OCI-LY7 (cell line): ENCODE results near the gene NDRG4. TPM values are rescaled to one million over a fixed set of nuclear protein-coding genes. Genes with fewer than 3 reads are reported as not detected.

Source experiments
- BruUV-seq: library from RNA; stranded (reverse); fragments of 400-500 nt; replicated peaks from 2 replicates; lab custom pipeline; 2021; lab: Mats Ljungman, UMichigan
- CTCF ChIA-PET: fragments of 300-600 bp; sonication (Branson Sonifier 250); formaldehyde crosslinking; loops from one replicate; lab custom pipeline; 2022; ENCODE audit warnings: antibody characterized with exemption; ENCODE audit not compliant: unreplicated experiment; lab: Charles Lee
- POLR2A ChIA-PET: fragments of 300-600 bp; sonication (Branson Sonifier 250); formaldehyde crosslinking; loops from one replicate; lab custom pipeline; 2022; ENCODE audit warnings: antibody characterized with exemption; lab: Charles Lee
- DNase-seq: peaks from one replicate; pipeline ENCODE4 v3.0.0-alpha.2; 2015; ENCODE audit warnings: low spot score
- H2AFZ ChIP-seq: fragments of 200-600 bp; sonication (generic), shearing (Covaris generic); 2 replicates; pipeline ENCODE4 v1.6.1; 2014; ENCODE audit warnings: mild to moderate bottlenecking, antibody characterized with exemption, low read length, moderate library complexity
- H3K27ac ChIP-seq: fragments of 200-600 bp; sonication (generic); 2 replicates; pipeline ENCODE4 v1.5.1; 2014; ENCODE audit warnings: mixed run types, low read depth, mild to moderate bottlenecking, moderate library complexity, low read length, inconsistent platforms; ENCODE audit not compliant: poor library complexity, severe bottlenecking
- H3K36me3 ChIP-seq: fragments of 200-600 bp; sonication (generic); 2 replicates; pipeline ENCODE4 v1.6.1; 2014; ENCODE audit warnings: mild to moderate bottlenecking, antibody characterized with exemption, low read length, moderate library complexity, mixed read lengths; ENCODE audit not compliant: insufficient read depth
- H3K4me1 ChIP-seq: fragments of 200-600 bp; sonication (generic); 2 replicates; pipeline ENCODE4 v1.5.1; 2014; ENCODE audit warnings: mild to moderate bottlenecking, low read length; ENCODE audit not compliant: insufficient read depth, poor library complexity, severe bottlenecking
- H3K4me2 ChIP-seq: fragments of 200-600 bp; sonication (generic); 2 replicates; pipeline ENCODE4 v1.6.1; 2014; ENCODE audit warnings: mild to moderate bottlenecking, low read length
- H3K4me3 ChIP-seq: fragments of 200-600 bp; sonication (generic); 2 replicates; pipeline ENCODE4 v1.5.1; 2014; ENCODE audit warnings: mild to moderate bottlenecking, low read depth, low read length; ENCODE audit not compliant: poor library complexity, severe bottlenecking
- H3K79me2 ChIP-seq: fragments of 200-600 bp; sonication (generic); 2 replicates; pipeline ENCODE4 v1.6.1; 2016; ENCODE audit warnings: low read depth, mild to moderate bottlenecking, low read length, moderate library complexity, mixed read lengths; ENCODE audit not compliant: insufficient read depth
- H3K9me2 ChIP-seq: fragments of 200-600 bp; sonication (generic); 2 replicates; pipeline ENCODE4 v1.6.1; 2016; ENCODE audit warnings: mild to moderate bottlenecking, low read length, mixed read lengths; ENCODE audit not compliant: insufficient read depth
- H3K9me3 ChIP-seq: fragments of 200-600 bp; sonication (generic); 2 replicates; pipeline ENCODE4 v1.6.1; 2014; ENCODE audit warnings: mild to moderate bottlenecking, mixed run types, low read length, mixed read lengths
- H4K20me1 ChIP-seq: fragments of 200-600 bp; sonication (generic); 2 replicates; pipeline ENCODE4 v1.6.1; 2014; ENCODE audit warnings: mild to moderate bottlenecking, antibody characterized with exemption, low read length, moderate library complexity, mixed read lengths; ENCODE audit not compliant: insufficient read depth
- EZH2phosphoT487 ChIP-seq: fragments of 200-600 bp; sonication (generic); IDR thresholded peaks from 2 replicates; pipeline ENCODE4 v1.6.1; 2018; ENCODE audit warnings: low read depth, borderline replicate concordance, mild to moderate bottlenecking, mixed run types, antibody characterized with exemption, low read length, moderate library complexity, mixed read lengths
- intact Hi-C: fragments of 100-400 bp; cut with micrococcal nuclease; formaldehyde crosslinking; loops from one replicate; pipeline ENCODE4 v1.10.0; 2022; ENCODE audit not compliant: unreplicated experiment
- total RNA-seq, 2 experiments: library from RNA; depleted of rRNA in 1 of 2; stranded (reverse); fragments of >200 nt in 1 of 2; shearing (Covaris generic) in 1 of 2; gene quantifications; 2 replicates each; pipeline ENCODE4 v1.2.3, GENCODE V29; 2014 to 2022
- TF ChIP-seq, protein P1 (sequence below): fragments of 200-600 bp; sonication (generic); conservative IDR thresholded peaks from 2 replicates; pipeline ENCODE4 v1.5.1; 2014; ENCODE audit warnings: mild to moderate bottlenecking, antibody characterized with exemption, low read length, moderate library complexity, mixed read lengths

The NDRG4 gene
- total RNA-seq, 2 experiments from 2014 or later, result 8.8 to 9.5 TPM

DNA sequence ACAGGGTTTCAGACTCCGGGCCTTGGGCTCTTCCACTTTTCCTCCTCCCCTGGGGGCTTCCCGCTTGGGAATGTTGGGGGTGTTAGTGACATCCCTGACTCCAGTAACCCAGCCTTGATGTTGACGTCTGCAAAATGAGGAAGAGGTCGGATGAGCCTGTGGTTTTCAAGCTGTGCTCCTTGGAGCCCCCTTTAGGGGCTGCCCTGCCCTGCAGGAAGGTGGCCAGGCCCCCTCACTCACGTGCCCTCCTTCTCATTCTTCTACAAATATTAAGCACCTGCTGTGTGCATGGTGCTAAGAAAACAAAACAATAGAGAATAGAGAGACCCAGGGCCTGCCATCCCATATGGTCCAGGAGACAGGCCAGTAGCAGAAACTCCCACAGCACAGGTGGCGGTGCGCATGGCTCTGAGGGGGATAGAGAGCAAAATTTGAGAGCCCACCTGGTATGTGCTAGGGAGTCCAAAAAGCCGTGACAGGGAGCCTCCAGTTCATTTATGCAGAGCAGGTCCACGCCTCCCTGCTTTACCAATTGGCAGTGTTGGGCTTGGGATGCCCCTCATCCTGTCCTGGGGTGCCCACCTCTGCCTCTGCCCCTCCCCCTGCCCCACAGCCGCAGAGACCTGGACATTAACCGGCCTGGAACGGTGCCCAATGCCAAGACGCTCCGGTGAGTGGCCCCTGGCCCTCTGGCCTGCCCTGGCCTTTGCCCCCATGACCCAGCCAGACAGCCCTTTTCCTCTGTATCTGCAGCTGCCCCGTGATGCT, 7.4 kb downstream of the NDRG4 start:
- DNase-seq, result no peak
- intact Hi-C loops, result no loop called here

DNA sequence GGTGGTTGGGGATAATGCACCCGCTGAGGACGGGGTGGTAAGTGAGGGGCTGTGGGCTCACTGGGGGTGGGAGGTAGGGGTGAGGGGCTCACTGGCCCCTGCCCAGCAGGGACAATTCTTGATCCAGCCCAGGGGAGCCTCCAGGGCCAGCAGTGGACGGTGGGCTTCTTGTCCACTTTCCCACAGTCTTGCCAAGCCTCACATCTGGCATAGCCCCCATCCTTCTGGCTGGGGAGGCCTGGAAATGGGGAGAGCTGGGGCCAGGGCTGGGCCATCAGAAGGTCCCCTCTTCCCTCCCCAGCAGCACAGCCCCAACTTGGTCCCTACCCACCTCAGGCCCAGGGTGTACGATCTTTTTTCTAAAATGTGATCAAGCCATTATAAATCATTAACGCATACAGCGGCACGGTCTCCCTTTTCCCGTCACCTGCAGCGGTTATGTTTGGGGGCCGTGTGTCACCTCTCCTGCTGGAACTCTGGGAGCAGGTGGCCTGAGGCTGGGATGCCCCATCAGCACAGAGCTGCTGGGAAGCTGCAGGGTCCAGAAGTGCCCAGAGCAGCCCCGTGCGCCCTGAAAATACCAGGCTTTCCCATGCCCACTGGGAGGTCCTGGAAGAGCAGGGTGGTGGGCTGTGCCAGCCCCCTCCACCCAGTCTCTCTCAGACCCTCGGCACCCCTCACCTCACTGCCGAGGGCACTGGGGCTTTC, 8.2 kb downstream of the NDRG4 start:
- Histone ChIP-seq H3K36me3 (peaks cover 12% of the 10 kb centered on the region; the same call in 1 of the 2 replicates), H3K9me3 (no peaks in the 10 kb centered on the region), H3K27ac (no peak overlapping the region), H3K79me2 (no peaks in the 10 kb centered on the region), H4K20me1 (no peaks in the 10 kb centered on the region), H3K9me2 (no peaks in the 10 kb centered on the region), H3K4me1 (no peaks in the 10 kb centered on the region), H2AFZ (no peak overlapping the region), H3K4me3 (no peak overlapping the region), H3K4me2 (no peak overlapping the region)
- TF ChIP-seq, protein P1, sequence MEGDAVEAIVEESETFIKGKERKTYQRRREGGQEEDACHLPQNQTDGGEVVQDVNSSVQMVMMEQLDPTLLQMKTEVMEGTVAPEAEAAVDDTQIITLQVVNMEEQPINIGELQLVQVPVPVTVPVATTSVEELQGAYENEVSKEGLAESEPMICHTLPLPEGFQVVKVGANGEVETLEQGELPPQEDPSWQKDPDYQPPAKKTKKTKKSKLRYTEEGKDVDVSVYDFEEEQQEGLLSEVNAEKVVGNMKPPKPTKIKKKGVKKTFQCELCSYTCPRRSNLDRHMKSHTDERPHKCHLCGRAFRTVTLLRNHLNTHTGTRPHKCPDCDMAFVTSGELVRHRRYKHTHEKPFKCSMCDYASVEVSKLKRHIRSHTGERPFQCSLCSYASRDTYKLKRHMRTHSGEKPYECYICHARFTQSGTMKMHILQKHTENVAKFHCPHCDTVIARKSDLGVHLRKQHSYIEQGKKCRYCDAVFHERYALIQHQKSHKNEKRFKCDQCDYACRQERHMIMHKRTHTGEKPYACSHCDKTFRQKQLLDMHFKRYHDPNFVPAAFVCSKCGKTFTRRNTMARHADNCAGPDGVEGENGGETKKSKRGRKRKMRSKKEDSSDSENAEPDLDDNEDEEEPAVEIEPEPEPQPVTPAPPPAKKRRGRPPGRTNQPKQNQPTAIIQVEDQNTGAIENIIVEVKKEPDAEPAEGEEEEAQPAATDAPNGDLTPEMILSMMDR, result no peak
- TF ChIP-seq EZH2phosphoT487, result no peak
- ChIA-PET POLR2A (interaction anchor here (0.6 kb wide), 1 partner anchor 203 kb away, joined by 4 read pairs; no protein-coding TSS in a partner anchor), CTCF (no interaction called here)
- BruUV-seq, result no TSS peak
- intact Hi-C loops, result no loop called here
- no peak for DNase-seq

More for the DNA sequence above, 7.4 kb downstream of the NDRG4 start:
- no peaks in the 10 kb centered on the region for H3K9me3 ChIP-seq
- H3K9me2 ChIP-seq, result no peaks in the 10 kb centered on the region
- TF ChIP-seq, protein P1, result peak; percentile 50
- no peak for TF ChIP-seq EZH2phosphoT487
- H3K27ac ChIP-seq, result no peak overlapping the region
- peaks cover 7% of the 10 kb centered on the region; the same call in 1 of the 2 replicates for H3K36me3 ChIP-seq
- H3K79me2 ChIP-seq, result no peaks in the 10 kb centered on the region
- H3K4me3 ChIP-seq, result no peak overlapping the region
- no TSS peak for BruUV-seq
- ChIA-PET POLR2A (interaction anchor here (0.6 kb wide), 1 partner anchor 203 kb away, joined by 4 read pairs; no protein-coding TSS in a partner anchor), CTCF (interaction anchor here (1.0 kb wide), 1 partner anchor 168 kb away, joined by 3 read pairs; no protein-coding TSS in a partner anchor)
- H3K4me2 ChIP-seq, result no peak overlapping the region
- H3K4me1 ChIP-seq, result no peaks in the 10 kb centered on the region
- H4K20me1 ChIP-seq, result no peaks in the 10 kb centered on the region
- H2AFZ ChIP-seq, result no peak overlapping the region
